Omental fat pad (tissue), 4 donors: ENCODE data around the gene ZNF878. TPM values are rescaled to one million over a fixed set of nuclear protein-coding genes. Genes with fewer than 3 reads are reported as not detected.

Experiments
- ATAC-seq: fragments of 150-250 bp; one replicate; pipeline ENCODE4 v1.9.1; 2016; ENCODE audit warnings: mild to moderate bottlenecking, moderate library complexity; ENCODE audit not compliant: low FRiP score
- DNase-seq: peaks from one replicate; pipeline ENCODE4 v3.0.0-alpha.2; 2019; ENCODE audit warnings: low spot score
- total RNA-seq, 4 donors: library from RNA; depleted of rRNA; stranded (reverse); fragments of >200 nt; gene quantifications; one replicate each; pipeline ENCODE4 v1.1.0, GENCODE V29; 2016
- TF ChIP-seq, protein P1 (sequence below), 3 donors: fragments of 450-650 bp; IDR thresholded peaks; one replicate each; pipeline ENCODE4 v1.5.1; 2016 to 2017; ENCODE audit warnings: antibody characterized with exemption in 3 of 3, mild to moderate bottlenecking in 3 of 3, moderate library complexity in 2 of 3

Gene ZNF878
- total RNA-seq, 4 donors from 2014 or later, result 0.19 to 2.4 (median 1.9) TPM; not detected in 1

DNA sequence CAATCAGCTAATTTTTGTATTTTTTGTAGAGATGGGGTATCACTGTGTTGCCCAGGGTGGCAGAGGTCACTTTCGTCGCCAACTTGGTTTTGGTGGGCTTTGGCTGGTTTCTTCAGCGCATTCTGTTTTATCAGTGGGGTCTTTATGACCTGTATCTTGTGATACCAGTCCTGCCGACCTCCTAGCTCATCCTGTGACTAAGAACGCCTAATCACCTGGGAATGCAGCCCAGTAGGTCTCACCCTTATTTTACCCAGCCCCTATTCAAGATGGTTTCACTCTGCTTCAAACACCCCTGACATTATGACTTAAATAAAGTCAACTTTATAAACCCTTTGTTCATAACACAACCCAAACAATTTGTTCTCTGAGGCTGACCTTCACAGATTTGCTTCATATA lies 3.0 kb upstream of the ZNF878 start:
- ATAC-seq (no peak), DNase-seq (no peak)
- TF ChIP-seq, protein P1, sequence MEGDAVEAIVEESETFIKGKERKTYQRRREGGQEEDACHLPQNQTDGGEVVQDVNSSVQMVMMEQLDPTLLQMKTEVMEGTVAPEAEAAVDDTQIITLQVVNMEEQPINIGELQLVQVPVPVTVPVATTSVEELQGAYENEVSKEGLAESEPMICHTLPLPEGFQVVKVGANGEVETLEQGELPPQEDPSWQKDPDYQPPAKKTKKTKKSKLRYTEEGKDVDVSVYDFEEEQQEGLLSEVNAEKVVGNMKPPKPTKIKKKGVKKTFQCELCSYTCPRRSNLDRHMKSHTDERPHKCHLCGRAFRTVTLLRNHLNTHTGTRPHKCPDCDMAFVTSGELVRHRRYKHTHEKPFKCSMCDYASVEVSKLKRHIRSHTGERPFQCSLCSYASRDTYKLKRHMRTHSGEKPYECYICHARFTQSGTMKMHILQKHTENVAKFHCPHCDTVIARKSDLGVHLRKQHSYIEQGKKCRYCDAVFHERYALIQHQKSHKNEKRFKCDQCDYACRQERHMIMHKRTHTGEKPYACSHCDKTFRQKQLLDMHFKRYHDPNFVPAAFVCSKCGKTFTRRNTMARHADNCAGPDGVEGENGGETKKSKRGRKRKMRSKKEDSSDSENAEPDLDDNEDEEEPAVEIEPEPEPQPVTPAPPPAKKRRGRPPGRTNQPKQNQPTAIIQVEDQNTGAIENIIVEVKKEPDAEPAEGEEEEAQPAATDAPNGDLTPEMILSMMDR (IDR thresholded peaks at IDR 0.05), result no peak

DNA sequence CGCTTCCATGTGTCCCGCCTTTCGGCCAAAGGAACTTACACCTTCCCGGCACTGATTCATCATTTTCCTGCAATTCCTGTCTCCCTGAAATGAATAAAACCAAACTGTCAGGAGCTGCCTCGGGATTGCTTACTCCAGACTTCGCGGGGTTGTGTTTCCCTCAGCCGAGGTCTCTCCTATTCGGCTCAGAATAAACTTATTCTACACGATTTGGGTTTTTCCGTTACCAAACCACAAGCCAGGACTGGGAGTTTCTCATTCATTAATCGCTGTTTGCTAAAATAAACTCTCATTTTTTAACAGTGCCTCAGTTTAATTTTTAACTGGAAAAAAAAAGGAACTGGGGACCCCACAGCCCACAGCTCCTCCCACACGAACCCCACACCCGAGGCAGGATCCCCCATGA lies 667 bp downstream of the ZNF878 start:
- ATAC-seq (peak; percentile 34), DNase-seq (no peak)
- TF ChIP-seq, protein P1 (IDR thresholded peaks at IDR 0.05), result no peak

GRCh38 chr19:12047868-12048267 lies 4.9 kb downstream of the ZNF878 start:
- DNase-seq (no peak), ATAC-seq (no peak)
- TF ChIP-seq, protein P1 (IDR thresholded peaks at IDR 0.05), result no peak

DNA sequence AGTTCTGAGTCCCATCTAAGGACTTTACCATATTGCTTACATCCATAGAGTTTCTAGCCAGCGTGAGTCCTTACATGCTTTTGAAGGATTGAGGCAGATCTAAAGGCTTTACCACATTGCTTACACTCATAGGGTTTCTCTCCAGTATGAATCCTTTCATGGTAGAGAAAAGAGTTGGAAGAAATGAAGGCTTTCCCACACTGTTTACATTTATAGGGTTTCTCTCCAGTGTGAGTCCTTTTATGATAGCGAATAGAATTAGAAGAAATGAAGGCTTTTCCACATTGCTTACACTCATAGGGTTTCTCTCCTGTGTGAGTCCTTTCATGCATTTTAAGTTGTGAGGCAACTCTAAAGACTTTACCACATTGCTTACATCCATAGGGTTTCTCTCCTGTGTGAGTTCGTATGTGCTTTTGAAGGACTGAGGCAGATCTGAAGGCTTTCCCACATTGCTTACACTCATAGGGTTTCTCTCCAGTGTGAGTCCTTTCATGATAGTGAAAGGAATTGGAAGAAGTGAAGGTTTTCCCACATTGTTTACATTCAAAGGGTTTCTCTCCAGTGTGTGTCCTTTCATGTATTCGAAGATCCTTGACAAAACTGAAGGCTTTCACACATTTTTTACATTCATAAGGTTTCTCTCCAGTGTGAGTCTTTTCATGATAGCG lies 8.9 kb downstream of the ZNF878 start:
- TF ChIP-seq, protein P1 (IDR thresholded peaks at IDR 0.05), result no peak
- no peak for ATAC-seq
- DNase-seq, result no peak

- ATAC-seq, result no peak
- DNase-seq, result no peak
- TF ChIP-seq, protein P1 (IDR thresholded peaks at IDR 0.05), result no peak
These were observed 9.9 kb downstream of the ZNF878 start for GRCh38 chr19:12042893-12043292.

DNA sequence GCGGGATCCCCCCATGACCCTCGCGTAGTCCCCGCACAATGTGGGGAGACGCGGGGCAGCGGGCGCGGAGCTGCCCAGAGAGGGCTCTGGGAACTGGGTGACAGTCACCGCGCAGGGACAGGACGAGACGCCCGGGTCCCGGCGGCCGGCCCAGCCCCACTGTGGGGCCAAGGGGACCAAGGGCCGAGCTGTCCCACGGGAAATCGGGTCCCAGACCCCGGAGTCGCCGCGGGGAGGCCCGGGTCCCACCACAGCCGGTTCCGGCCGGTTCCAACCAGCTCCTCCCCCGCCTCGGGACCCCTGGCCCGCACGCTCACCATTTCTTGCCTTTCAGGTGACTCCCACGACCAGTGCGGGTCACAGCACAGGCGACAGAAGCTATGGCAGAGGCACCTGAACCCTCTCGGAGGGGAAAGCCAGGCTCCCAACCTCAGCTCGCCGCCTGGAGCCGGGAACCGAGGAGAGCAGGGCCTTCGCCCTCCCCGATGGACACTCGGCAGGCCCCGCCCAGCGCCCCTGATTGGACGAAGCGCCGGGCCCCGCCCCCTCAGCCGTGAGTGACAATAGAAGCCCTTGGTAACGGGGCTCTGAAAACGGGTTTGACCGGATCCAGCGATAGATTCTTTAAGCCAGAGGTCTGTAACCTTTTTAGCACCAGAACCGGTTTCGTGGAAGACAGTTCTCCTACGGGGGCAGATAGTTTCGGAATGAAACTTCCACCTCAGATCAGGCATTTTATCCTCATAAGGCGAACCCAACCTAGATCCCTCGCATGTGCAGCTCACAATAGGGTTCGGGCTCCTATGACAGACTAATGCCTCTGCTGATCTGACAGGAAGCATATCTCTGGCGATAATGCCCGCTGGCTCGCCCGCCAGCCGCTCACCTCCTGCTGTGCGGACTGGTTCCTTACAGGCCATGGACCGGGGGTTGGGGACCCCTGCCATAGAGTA lies 17.3 kb downstream of the ZNF878 start, which contains the start of gene ZNF433:
ZNF433 (minus strand) TSS at position 460 of the 953 bp plus-strand sequence; CDS start at position 320, 140 bp downstream.
- ATAC-seq (peak; percentile 99), DNase-seq (peak; percentile 94)
- TF ChIP-seq, protein P1 (IDR thresholded peaks at IDR 0.05), result no peak
